ENCODE measurements around the gene DNAJB6.

Gene DNAJB6

DNA sequence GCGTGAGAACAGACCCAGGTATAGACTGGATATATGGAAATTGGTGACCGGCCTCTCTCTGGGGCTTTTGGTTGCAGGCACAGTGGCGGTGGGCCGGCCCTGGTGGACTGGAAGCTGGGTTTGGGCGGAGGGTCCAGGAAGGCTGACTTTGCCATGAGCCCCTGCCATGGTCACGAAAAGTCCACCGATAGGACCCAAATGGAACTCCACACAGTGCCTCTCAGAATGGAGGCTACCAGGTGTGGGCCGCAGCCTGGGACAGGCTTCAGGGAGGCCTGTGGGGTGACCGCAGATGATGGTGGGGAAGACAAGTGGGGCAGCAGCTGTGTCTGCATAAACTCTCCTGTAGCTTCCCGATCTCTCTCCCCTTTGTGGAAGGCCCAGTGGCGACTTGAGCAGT lies 123.2 kb downstream of the DNAJB6 start:
- no peak overlapping the region for H3K4me2 ChIP-seq (ENCODE audit: insufficient read depth, low read length, poor library complexity, severe bottlenecking)
- no peak overlapping the region for H3K27ac ChIP-seq (replicated peaks; ENCODE audit: low read length)
- H3K18ac ChIP-seq (ENCODE audit: low read length): no peak overlapping the region
- H2BK120ac ChIP-seq (ENCODE audit: low read depth, low read length): no peak overlapping the region
- H3K4ac ChIP-seq (ENCODE audit: low read length): no peak overlapping the region
- H3K14ac ChIP-seq (ENCODE audit: low read length): no peak overlapping the region
- no peaks in the 10 kb centered on the region for H3K79me1 ChIP-seq (ENCODE audit: low read depth, low read length)
- no peak overlapping the region for H3K9ac ChIP-seq (ENCODE audit: low read depth, low read length, poor library complexity)
- H4K91ac ChIP-seq (ENCODE audit: low read depth, low read length, poor library complexity): no peak overlapping the region
- no peaks in the 10 kb centered on the region for H3K27me3 ChIP-seq (ENCODE audit: control insufficient read depth in 3 of 3, insufficient read depth in 3 of 3, low read depth in 1 of 3, low read length in 3 of 3)
- H2AK5ac ChIP-seq (ENCODE audit: low read depth, low read length): no peak overlapping the region
- no peak overlapping the region for H2BK12ac ChIP-seq (ENCODE audit: low read length)
- no peak overlapping the region for H3K23ac ChIP-seq (ENCODE audit: low read depth, low read length, poor library complexity)
- no peak overlapping the region for H2AFZ ChIP-seq (ENCODE audit: low read length)
- H3K9me3 ChIP-seq (replicated peaks in 1 of 2; ENCODE audit: control insufficient read depth in 2 of 2, insufficient read depth in 1 of 2, low read depth in 1 of 2, low read length in 2 of 2): peaks cover 0 to 11% of the 10 kb centered on the region in 2 donors
- H3K36me3 ChIP-seq (replicated peaks in 1 of 2; ENCODE audit: control insufficient read depth in 2 of 2, insufficient read depth in 2 of 2, low read length in 2 of 2): no peaks in the 10 kb centered on the region
- WGBS, 2 donors (ENCODE audit: extremely low coverage in 2 of 2, insufficient read length in 2 of 2, insufficient replicate concordance in 1 of 2): no CpG with 5 or more reads among the region's 11 CpGs
- no peak overlapping the region for H4K8ac ChIP-seq (ENCODE audit: low read depth, low read length)
- H2BK5ac ChIP-seq (ENCODE audit: low read length): no peak overlapping the region
- no peak overlapping the region for H3K4me3 ChIP-seq (ENCODE audit: low read length in 2 of 2)
- DNase-seq (ENCODE audit: low spot score): no peak
- peak overlapping the region; percentile 87 for H2BK15ac ChIP-seq (ENCODE audit: low read length)
- peaks cover 19 to 52% of the 10 kb centered on the region in 2 donors for H3K4me1 ChIP-seq (ENCODE audit: control insufficient read depth in 2 of 2, insufficient read depth in 1 of 2, low read depth in 1 of 2, low read length in 2 of 2)

DNA sequence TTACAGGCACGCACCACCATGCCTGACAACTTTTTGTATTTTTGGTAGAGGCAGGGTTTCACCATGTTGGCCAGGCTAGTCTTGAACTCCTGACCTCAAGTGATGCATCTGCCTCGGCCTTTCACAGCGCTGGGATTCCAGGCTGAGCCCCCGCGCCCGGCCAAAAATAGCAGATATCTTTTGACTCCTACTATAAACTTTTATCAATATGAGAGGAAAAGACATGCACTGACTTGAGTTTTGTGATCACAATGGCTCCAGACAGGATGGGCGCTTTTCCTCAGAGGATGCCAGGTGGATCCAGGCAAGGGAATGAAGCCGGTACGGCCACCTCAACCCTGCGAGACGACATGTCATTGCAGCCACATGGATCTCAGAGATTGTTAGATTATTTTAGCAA lies 123.9 kb downstream of the DNAJB6 start:
- no peak overlapping the region for H2BK120ac ChIP-seq (ENCODE audit: low read depth, low read length)
- no peak overlapping the region for H3K18ac ChIP-seq (ENCODE audit: low read length)
- no peak overlapping the region for H3K4me3 ChIP-seq (ENCODE audit: low read length in 2 of 2)
- H3K36me3 ChIP-seq (replicated peaks in 1 of 2; ENCODE audit: control insufficient read depth in 2 of 2, insufficient read depth in 2 of 2, low read length in 2 of 2): no peaks in the 10 kb centered on the region
- no peak overlapping the region for H3K4me2 ChIP-seq (ENCODE audit: insufficient read depth, low read length, poor library complexity, severe bottlenecking)
- no peak overlapping the region for H2BK15ac ChIP-seq (ENCODE audit: low read length)
- no peak overlapping the region for H2AFZ ChIP-seq (ENCODE audit: low read length)
- H3K9me3 ChIP-seq (replicated peaks in 1 of 2; ENCODE audit: control insufficient read depth in 2 of 2, insufficient read depth in 1 of 2, low read depth in 1 of 2, low read length in 2 of 2): peaks cover 0 to 4% of the 10 kb centered on the region in 2 donors
- no peak overlapping the region for H4K8ac ChIP-seq (ENCODE audit: low read depth, low read length)
- WGBS, 2 donors (ENCODE audit: extremely low coverage in 2 of 2, insufficient read length in 2 of 2, insufficient replicate concordance in 1 of 2): no CpG with 5 or more reads among the region's 11 CpGs
- H3K4me1 ChIP-seq (ENCODE audit: control insufficient read depth in 2 of 2, insufficient read depth in 1 of 2, low read depth in 1 of 2, low read length in 2 of 2): peaks cover 22 to 59% of the 10 kb centered on the region in 2 donors
- no peak overlapping the region for H2AK5ac ChIP-seq (ENCODE audit: low read depth, low read length)
- no peak overlapping the region for H3K27ac ChIP-seq (replicated peaks; ENCODE audit: low read length)
- no peak overlapping the region for H3K14ac ChIP-seq (ENCODE audit: low read length)
- no peak overlapping the region for H2BK5ac ChIP-seq (ENCODE audit: low read length)
- no peak overlapping the region for H3K23ac ChIP-seq (ENCODE audit: low read depth, low read length, poor library complexity)
- H3K79me1 ChIP-seq (ENCODE audit: low read depth, low read length): no peaks in the 10 kb centered on the region
- no peaks in the 10 kb centered on the region for H3K27me3 ChIP-seq (ENCODE audit: control insufficient read depth in 3 of 3, insufficient read depth in 3 of 3, low read depth in 1 of 3, low read length in 3 of 3)
- no peak overlapping the region for H3K4ac ChIP-seq (ENCODE audit: low read length)
- no peak for DNase-seq (ENCODE audit: low spot score)
- H4K91ac ChIP-seq (ENCODE audit: low read depth, low read length, poor library complexity): no peak overlapping the region
- H2BK12ac ChIP-seq (ENCODE audit: low read length): no peak overlapping the region
- no peak overlapping the region for H3K9ac ChIP-seq (ENCODE audit: low read depth, low read length, poor library complexity)

DNA sequence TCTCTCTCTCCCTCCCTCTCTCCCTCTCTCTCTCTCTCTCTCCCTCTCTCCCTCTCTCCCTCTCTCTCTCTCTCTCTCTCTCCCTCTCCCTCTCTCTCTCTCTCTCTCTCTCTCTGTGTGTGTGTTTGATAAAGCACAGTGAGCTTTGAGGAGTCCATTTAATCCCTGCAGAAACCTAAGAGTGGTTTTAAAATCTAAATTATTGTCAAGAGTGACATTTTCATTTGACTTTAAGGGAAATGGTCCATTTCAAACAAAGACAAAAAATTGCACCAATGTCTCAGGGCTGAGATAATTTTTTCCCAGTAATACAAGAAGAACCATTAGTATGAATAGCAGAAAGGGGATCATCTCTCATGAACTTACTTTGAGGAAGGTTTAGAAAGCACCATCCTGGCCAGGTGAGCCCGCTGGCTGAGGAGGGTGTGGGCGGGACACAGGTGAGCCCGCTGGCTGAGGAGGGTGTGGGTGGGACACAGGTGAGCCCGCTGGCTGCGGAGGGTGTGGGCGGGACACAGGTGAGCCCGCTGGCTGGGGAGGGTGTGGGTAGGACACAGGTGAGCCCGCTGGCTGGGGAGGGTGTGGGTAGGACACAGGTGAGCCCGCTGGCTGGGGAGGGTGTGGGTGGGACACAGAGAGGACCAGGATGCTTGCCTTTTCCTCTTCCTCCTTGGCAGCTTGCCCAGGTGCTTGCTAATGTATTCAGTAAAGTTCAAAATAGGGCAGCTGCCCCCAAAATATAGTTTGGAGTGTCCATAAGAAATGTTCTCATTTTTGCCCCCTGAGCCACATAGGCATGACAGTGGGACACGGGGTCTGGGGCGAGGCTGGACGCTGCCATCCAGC lies 125.0 kb downstream of the DNAJB6 start:
- Histone ChIP-seq H3K9ac (ENCODE audit: low read depth, low read length, poor library complexity) (no peak overlapping the region), H3K27me3 (ENCODE audit: control insufficient read depth in 3 of 3, insufficient read depth in 3 of 3, low read depth in 1 of 3, low read length in 3 of 3) (no peaks in the 10 kb centered on the region), H3K9me3 (replicated peaks in 1 of 2; ENCODE audit: control insufficient read depth in 2 of 2, insufficient read depth in 1 of 2, low read depth in 1 of 2, low read length in 2 of 2) (peaks cover 0 to under 1% of the 10 kb centered on the region in 2 donors), H2BK5ac (ENCODE audit: low read length) (no peak overlapping the region), H4K8ac (ENCODE audit: low read depth, low read length) (no peak overlapping the region), H2BK15ac (ENCODE audit: low read length) (no peak overlapping the region), H3K23ac (ENCODE audit: low read depth, low read length, poor library complexity) (no peak overlapping the region), H3K4me1 (ENCODE audit: control insufficient read depth in 2 of 2, insufficient read depth in 1 of 2, low read depth in 1 of 2, low read length in 2 of 2) (peaks cover 24 to 68% of the 10 kb centered on the region in 2 donors), H3K27ac (replicated peaks; ENCODE audit: low read length) (no peak overlapping the region), H3K4me2 (ENCODE audit: insufficient read depth, low read length, poor library complexity, severe bottlenecking) (no peak overlapping the region), H3K79me1 (ENCODE audit: low read depth, low read length) (no peaks in the 10 kb centered on the region), H2AFZ (ENCODE audit: low read length) (no peak overlapping the region), H2AK5ac (ENCODE audit: low read depth, low read length) (peak overlapping the region; percentile 6), H4K91ac (ENCODE audit: low read depth, low read length, poor library complexity) (no peak overlapping the region), H2BK12ac (ENCODE audit: low read length) (no peak overlapping the region), H3K4me3 (ENCODE audit: low read length in 2 of 2) (no peak overlapping the region), H3K14ac (ENCODE audit: low read length) (no peak overlapping the region), H3K18ac (ENCODE audit: low read length) (peak overlapping the region; percentile 72), H3K4ac (ENCODE audit: low read length) (no peak overlapping the region), H3K36me3 (replicated peaks in 1 of 2; ENCODE audit: control insufficient read depth in 2 of 2, insufficient read depth in 2 of 2, low read length in 2 of 2) (no peaks in the 10 kb centered on the region), H2BK120ac (ENCODE audit: low read depth, low read length) (no peak overlapping the region)
- WGBS, 2 donors (ENCODE audit: extremely low coverage in 2 of 2, insufficient read length in 2 of 2, insufficient replicate concordance in 1 of 2): no CpG with 5 or more reads among the region's 12 CpGs
- no peak for DNase-seq (ENCODE audit: low spot score)

DNA sequence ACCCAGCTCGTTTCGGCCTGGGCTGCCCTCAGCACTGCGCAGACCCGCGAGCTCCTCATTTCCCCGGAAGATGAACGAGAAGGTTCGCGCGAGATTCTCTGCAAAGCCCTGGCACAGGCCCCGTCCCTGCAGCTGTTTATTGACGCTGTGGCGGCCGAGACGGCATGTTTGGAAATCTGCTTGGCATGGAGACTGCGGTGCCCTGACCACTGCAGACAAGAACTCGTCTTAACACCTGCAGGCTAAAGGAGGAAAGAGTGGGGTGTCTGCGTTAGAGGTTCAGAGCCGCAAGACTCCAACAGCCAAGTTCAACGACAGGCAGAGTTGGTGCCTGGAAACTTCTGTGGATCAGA lies 125.6 kb downstream of the DNAJB6 start:
- H4K91ac ChIP-seq (ENCODE audit: low read depth, low read length, poor library complexity): no peak overlapping the region
- no peak overlapping the region for H4K8ac ChIP-seq (ENCODE audit: low read depth, low read length)
- no peak overlapping the region for H3K4me3 ChIP-seq (ENCODE audit: low read length in 2 of 2)
- H3K4ac ChIP-seq (ENCODE audit: low read length): no peak overlapping the region
- no peak overlapping the region for H2BK5ac ChIP-seq (ENCODE audit: low read length)
- H3K9ac ChIP-seq (ENCODE audit: low read depth, low read length, poor library complexity): no peak overlapping the region
- H3K4me2 ChIP-seq (ENCODE audit: insufficient read depth, low read length, poor library complexity, severe bottlenecking): no peak overlapping the region
- H3K27ac ChIP-seq (replicated peaks; ENCODE audit: low read length): no peak overlapping the region
- H3K23ac ChIP-seq (ENCODE audit: low read depth, low read length, poor library complexity): no peak overlapping the region
- H3K14ac ChIP-seq (ENCODE audit: low read length): no peak overlapping the region
- peak overlapping the region; percentile 72 for H3K18ac ChIP-seq (ENCODE audit: low read length)
- no peak overlapping the region for H2AFZ ChIP-seq (ENCODE audit: low read length)
- H3K4me1 ChIP-seq (ENCODE audit: control insufficient read depth in 2 of 2, insufficient read depth in 1 of 2, low read depth in 1 of 2, low read length in 2 of 2): peaks cover 27 to 68% of the 10 kb centered on the region in 2 donors
- no CpG with 5 or more reads among the region's 20 CpGs for WGBS, 2 donors (ENCODE audit: extremely low coverage in 2 of 2, insufficient read length in 2 of 2, insufficient replicate concordance in 1 of 2)
- no peaks in the 10 kb centered on the region for H3K36me3 ChIP-seq (replicated peaks in 1 of 2; ENCODE audit: control insufficient read depth in 2 of 2, insufficient read depth in 2 of 2, low read length in 2 of 2)
- peak overlapping the region; percentile 6 for H2AK5ac ChIP-seq (ENCODE audit: low read depth, low read length)
- H3K79me1 ChIP-seq (ENCODE audit: low read depth, low read length): no peaks in the 10 kb centered on the region
- H2BK12ac ChIP-seq (ENCODE audit: low read length): no peak overlapping the region
- no peak overlapping the region for H2BK15ac ChIP-seq (ENCODE audit: low read length)
- H3K9me3 ChIP-seq (replicated peaks in 1 of 2; ENCODE audit: control insufficient read depth in 2 of 2, insufficient read depth in 1 of 2, low read depth in 1 of 2, low read length in 2 of 2): peaks cover 0 to 3% of the 10 kb centered on the region in 2 donors
- DNase-seq (ENCODE audit: low spot score): no peak
- no peaks in the 10 kb centered on the region for H3K27me3 ChIP-seq (ENCODE audit: control insufficient read depth in 3 of 3, insufficient read depth in 3 of 3, low read depth in 1 of 3, low read length in 3 of 3)
- H2BK120ac ChIP-seq (ENCODE audit: low read depth, low read length): no peak overlapping the region

All from neuronal stem cell (in vitro differentiated cells).